NCI-H510A (cell line): ENCODE data around the gene MICAL2.

Experiments
- DNase-seq: peaks from one replicate; lab custom pipeline; 2025; lab: John Stamatoyannopoulos, UW

Gene MICAL2

DNA sequence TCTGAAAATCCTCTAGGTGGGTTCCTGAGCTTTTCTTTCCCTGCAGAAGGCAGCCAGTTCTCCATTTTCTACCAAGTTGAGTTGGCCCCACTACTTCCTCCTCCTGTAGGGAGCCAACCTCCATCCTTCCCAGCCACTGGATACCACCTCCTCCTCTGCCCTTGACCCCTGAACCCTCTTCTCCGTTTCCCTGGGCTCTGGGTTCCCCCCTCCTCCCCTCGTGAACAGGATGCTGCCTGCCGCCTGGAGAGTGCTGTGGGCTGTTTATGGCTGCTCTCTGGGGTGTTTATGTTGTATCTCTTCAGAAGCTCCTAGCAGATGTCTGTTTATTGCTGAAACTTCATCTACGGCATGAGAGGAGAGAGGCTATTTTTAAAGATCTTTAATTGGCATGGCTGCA, 8.6 kb downstream of the MICAL2 start:
- no peak for DNase-seq

DNA sequence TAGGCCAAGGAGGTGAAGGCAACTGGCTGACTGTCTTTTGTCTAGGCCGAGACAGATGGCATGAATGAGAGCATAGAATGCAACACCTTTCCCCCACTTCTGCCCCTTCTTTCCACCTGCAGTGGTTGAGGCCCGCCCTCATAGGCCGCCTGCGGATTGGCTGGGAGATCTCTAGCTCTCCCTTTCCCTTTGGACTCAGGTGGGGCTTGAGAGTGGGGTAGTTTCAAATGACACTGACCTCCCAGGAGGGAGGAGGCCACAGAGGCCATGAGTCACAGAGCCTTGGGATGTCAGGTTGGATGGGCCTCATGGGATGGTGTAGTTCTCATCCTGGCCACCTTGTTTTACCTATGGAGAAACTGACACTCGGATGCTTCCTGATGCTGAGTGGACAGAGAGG, 9.1 kb downstream of the MICAL2 start:
- peak; percentile 78 for DNase-seq

- DNase-seq = peak; percentile 29
These were observed 9.9 kb downstream of the MICAL2 start for GRCh38 chr11:12120031-12121008.

DNA sequence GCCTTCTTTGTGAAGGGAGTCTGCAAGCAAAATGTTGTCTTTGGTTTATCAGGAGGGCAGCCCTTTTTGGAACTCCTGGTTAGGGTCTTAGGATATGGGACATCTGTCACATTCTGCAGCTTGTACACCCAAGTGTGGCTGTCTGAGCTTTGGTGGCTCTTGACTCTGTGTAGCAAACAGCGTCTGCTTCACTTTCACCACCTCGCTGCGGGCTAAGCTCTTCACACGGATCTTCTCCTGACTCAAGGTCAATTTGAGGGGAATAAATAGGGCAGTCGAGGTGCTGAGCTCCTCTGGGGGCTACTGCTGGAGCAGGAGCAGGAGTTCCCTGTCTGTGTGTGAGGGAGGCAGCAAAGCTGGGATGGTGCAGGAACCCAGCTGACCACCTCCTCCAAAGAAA, 10.6 kb downstream of the MICAL2 start:
- no peak for DNase-seq

- DNase-seq = peak; percentile 57
These were observed 11.1 kb downstream of the MICAL2 start for GRCh38 chr11:12121517-12121916.

DNA sequence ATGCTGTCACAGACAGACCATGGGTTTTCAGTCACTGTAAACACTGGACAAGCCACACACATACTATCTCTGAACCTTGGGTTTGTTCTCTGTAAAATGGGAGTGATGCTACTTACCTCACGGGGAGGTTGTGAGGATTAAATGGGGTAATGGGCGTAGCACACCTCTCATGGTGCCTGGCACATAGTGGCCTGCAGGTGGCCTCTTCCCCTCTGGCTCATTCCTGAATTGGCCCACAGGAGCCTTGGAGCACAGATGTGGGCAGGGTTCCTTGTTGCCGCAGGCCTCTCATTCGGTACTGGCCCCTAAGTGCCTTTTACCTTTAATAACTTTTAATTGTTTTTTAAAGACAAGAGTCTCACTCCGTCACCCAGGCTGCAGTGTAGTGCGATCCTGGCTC, 11.7 kb downstream of the MICAL2 start:
- DNase-seq = no peak

DNA sequence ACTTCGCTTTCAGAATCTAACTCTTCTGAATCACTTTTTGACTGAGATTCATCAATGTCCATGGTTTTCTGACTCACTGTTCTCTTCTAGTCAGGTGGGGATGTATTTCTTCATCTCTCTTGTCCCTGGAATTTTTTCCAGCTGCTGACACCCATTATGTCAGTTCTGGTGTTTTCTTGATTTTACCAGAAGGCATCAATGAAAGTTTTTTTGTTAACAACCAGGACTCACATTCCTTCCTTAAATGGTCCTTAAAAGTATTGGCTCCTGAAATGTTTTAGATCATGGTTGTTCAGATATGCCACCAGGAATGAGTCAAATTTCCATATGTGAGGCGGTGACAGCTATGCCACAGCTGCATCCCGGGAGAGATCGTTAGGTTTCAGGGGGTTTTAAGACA, 12.9 kb downstream of the MICAL2 start:
- DNase-seq = no peak

GRCh38 chr11:12123799-12124198, 13.4 kb downstream of the MICAL2 start:
- no peak for DNase-seq

GRCh38 chr11:12124306-12124705, 13.9 kb downstream of the MICAL2 start:
- DNase-seq = no peak

- no peak for DNase-seq
These were observed 15.3 kb downstream of the MICAL2 start for GRCh38 chr11:12125609-12126149.

GRCh38 chr11:12126344-12127019, 16.1 kb downstream of the MICAL2 start:
- no peak for DNase-seq

- no peak for DNase-seq
These were observed 17.0 kb downstream of the MICAL2 start for GRCh38 chr11:12127206-12127898.

DNA sequence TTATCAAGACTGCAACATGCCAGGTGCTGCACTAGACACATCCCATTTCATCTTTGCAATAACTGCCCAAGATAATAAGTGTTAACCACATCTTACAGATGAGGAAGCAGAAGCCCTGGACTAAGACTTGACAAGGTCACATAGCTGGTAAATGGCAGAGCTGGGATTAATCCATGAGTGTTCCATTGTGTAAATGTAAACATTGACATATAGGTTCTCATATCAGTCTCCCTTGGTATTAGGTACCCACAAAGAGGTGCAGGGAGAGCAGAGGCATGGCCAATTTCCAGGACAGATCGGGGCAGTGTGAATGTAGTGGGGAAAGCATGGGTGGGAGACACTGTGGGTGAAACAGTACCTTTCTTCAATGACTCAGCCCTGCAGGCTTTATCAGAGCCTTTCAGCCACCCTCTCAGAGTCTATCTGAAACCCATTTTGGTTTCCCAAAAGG, 17.9 kb downstream of the MICAL2 start:
- no peak for DNase-seq

- no peak for DNase-seq
These were observed 18.8 kb downstream of the MICAL2 start for GRCh38 chr11:12129227-12129626.

DNA sequence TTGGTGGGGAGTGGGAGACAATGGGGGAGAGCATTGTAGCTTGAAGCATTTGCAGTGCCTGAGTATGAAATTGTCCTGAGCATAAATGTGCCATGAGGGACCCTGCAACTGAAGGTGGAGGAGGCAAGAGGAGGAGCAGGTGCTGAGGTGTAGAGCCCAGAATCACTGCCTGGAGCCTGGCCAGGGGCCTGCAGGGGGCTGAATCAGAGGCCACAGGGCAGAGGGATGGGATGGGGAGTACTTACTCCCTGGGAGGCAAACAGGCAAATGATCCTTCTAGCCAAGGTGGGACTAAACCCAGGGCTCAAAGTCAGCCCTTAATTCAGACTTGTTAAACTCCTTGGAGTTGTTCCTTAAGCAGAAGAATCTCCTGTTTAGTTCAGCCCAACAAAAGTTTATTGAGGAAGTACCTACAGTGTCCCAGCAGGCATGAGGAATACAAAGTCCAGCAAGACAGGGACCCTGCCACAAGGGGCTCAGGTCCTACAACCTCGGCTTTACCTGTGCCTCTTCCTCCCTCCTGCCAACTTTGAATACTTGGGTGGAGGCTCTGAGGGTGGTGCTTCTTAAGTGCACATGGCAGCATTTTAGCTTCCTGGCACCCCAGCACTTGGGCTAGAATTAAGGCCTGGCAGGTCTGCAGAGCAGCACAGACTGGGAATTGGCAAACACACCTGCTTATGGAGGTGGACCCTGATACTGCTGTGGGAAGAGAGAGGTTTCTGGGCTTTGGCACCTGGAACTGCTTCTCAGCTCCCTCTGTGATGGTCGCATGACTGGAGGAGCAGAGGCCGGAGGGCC, 20.0 kb downstream of the MICAL2 start:
- DNase-seq = no peak

DNA sequence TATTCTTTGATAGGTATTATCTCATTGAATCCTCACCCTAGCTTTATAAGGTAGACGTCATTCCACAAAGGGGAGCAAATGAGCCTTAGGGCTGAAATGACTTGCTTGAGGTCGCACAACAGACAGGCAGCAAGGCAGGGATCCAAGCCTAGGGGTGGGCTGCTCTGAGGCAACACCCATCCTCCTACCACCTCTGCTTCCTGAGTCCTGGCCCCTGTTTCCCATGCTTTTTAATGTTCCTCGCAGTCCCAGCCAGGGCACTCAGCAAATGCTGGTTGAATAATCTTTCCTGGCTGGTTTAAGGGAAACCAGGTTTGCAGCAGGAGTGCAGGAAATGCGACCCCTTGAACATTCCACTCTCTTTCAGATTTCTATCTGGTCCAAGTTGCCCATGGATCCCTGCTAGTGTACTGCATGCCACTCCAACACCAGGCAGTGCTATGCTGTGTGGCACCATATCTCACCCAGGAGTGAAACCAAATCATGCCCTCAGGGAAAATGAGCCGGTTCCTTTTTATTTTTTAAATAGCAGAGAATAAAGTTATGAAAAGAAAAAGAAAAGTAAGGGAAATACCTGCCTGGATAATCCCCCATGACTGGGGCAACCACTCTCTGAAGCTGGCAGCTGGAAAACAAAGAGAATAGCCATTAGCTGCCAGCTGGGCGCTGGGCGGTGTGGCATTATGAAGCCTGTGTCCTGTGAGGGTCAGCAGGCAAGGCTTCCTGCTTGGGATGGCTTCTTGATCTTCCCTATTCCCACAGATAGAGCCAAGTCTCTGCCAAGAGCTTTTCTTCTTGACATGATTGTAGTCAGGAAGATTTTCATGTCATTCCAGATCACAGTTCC, 21.8 kb downstream of the MICAL2 start:
- no peak for DNase-seq

DNA sequence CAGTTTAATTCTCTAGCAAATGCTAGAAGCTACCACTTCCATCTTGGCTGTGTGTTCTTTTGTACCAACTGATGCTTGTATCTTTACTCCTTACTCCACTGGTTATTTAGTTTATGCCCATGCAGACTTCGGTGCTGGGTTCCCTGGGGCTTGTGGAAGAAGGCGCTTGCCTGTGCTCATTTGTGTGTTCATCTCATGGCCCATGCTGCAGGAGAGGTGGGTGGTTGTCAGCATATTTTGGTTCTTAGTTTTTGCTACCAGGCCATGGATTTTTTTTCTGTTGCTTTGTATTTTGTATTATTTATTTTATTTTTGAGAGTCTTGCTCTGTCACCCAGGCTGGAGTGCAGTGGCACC, 22.4 kb downstream of the MICAL2 start:
- DNase-seq = no peak

DNA sequence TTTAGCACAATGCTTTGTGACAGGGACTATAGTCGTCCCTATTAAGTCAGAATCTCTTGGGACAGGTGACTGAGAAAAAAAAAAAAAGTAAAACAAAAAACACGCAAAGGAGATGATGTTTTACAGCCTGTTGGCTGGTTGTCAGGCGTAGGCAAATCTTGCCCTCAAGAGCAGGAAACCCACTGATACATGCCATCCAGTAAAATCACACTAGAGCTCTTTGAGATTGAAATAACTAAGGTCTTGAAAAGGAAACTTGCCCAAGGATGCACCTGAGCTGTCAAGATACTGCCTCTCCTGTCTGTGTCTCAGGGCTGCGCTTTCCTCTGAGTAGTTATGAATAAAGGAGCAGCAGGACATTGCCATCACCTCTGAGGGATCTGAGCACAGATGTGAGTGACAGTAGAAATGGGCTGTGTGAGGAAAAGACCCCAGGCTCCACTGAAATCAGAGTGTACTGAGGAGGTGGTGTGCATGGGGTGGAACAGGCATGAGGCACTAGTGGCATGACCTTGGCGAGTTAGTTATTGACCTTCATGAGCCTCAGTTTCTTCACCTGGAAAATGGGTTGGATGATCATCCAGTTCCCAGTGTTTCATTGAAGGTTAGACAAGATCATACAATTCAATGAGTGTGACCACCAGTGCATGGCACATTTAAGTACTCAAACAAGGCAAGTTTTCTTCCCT, 23.3 kb downstream of the MICAL2 start:
- DNase-seq = no peak

- no peak for DNase-seq
These were observed 23.8 kb downstream of the MICAL2 start for GRCh38 chr11:12134236-12134585.

DNA sequence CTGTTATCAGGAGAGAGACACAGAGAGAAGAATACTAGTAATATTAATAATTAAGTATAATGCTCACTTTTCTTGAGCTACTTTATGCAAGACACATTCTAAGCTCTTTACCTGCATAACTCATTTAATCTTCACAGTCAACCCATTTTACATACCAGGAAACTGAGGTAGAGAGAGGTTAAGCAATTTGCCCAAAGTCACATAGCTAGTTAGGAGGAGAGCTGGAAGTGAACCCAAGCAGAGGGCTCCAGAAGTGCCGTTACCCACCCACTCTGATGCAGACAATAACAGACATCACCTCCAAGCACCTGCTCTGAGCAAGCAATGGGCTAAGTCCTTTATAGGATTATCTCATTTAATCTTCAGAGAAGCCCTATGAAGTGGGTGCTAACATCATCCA, 24.8 kb downstream of the MICAL2 start:
- DNase-seq = no peak
